Keratinocyte (primary cell): Measurements from ENCODE around the gene LCP2. TPM values are rescaled to one million over a fixed set of nuclear protein-coding genes. Genes with fewer than 3 reads are reported as not detected.

ENCODE experiments used
- DNase-seq: peaks from one replicate; pipeline ENCODE4 v3.0.0-alpha.2; 2011; ENCODE audit warnings: low read depth, missing footprints, low spot score
- FAIRE-seq: peaks from 2 replicates; lab custom pipeline; 2011; peaks lifted over from hg19 to GRCh38; lab: Jason Lieb, UNC
- H2AFZ ChIP-seq: 2 replicates; pipeline ENCODE4 v1.6.0; 2012; ENCODE audit warnings: low read length, control low read depth, inconsistent platforms; ENCODE audit not compliant: control insufficient read depth
- H3K27ac ChIP-seq: 2 replicates; pipeline ENCODE4 v1.5.1; 2011; ENCODE audit warnings: low read length; ENCODE audit not compliant: control insufficient read depth, insufficient read depth
- H3K27me3 ChIP-seq: 3 replicates; pipeline ENCODE4 v1.6.0; 2011; ENCODE audit warnings: low read length; ENCODE audit not compliant: control insufficient read depth, insufficient read depth; ENCODE audit errors: extremely low read depth
- H3K36me3 ChIP-seq, 2 experiments: 2 replicates in 1 of 2; 3 replicates in 1 of 2; pipeline ENCODE4 v1.5.1; 2011; ENCODE audit warnings: low read length in 2 of 2, mild to moderate bottlenecking in 1 of 2; ENCODE audit not compliant: control insufficient read depth in 2 of 2, insufficient read depth in 2 of 2; ENCODE audit errors: extremely low read depth in 1 of 2
- H3K4me1 ChIP-seq: 3 replicates; pipeline ENCODE4 v1.5.1; 2011; ENCODE audit warnings: low read length; ENCODE audit not compliant: control insufficient read depth, insufficient read depth; ENCODE audit errors: extremely low read depth
- H3K4me2 ChIP-seq: 3 replicates; pipeline ENCODE4 v1.6.0; 2011; ENCODE audit warnings: low read depth, low read length; ENCODE audit not compliant: control insufficient read depth, insufficient read depth; ENCODE audit errors: extremely low read depth
- H3K4me3 ChIP-seq, 3 experiments: fragments of 200-600 bp in 1 of 3; sonication (generic) in 1 of 3; 2 replicates in 2 of 3; 3 replicates in 1 of 3; pipeline ENCODE4 v1.5.1; 2011 to 2016; ENCODE audit warnings: low read length in 3 of 3, mild to moderate bottlenecking in 3 of 3, control low read depth in 2 of 3, inconsistent platforms in 1 of 3, low read depth in 1 of 3, mixed read lengths in 1 of 3, mixed run types in 1 of 3, moderate library complexity in 1 of 3; ENCODE audit not compliant: control insufficient read depth in 2 of 3, insufficient read depth in 2 of 3; ENCODE audit errors: extremely low read depth in 1 of 3
- H3K79me2 ChIP-seq: 2 replicates; pipeline ENCODE4 v1.6.0; 2012; ENCODE audit warnings: low read length; ENCODE audit not compliant: control insufficient read depth, insufficient read depth
- H3K9ac ChIP-seq: 3 replicates; pipeline ENCODE4 v1.6.0; 2011; ENCODE audit warnings: low read length; ENCODE audit not compliant: control insufficient read depth, insufficient read depth; ENCODE audit errors: extremely low read depth
- H3K9me1 ChIP-seq: 3 replicates; pipeline ENCODE4 v1.6.0; 2011; ENCODE audit warnings: low read length; ENCODE audit not compliant: control insufficient read depth, insufficient read depth; ENCODE audit errors: extremely low read depth
- H3K9me3 ChIP-seq: 2 replicates; pipeline ENCODE4 v1.5.1; 2012; ENCODE audit warnings: low read depth, low read length; ENCODE audit not compliant: control insufficient read depth
- H4K20me1 ChIP-seq: 3 replicates; pipeline ENCODE4 v1.6.0; 2011; ENCODE audit warnings: low read length; ENCODE audit not compliant: control insufficient read depth, insufficient read depth; ENCODE audit errors: extremely low read depth
- CTCF ChIP-seq, 3 experiments: IDR thresholded peaks in 1 of 3; conservative IDR thresholded peaks in 1 of 3; optimal IDR thresholded peaks in 1 of 3; 2 replicates in 2 of 3; 3 replicates in 1 of 3; pipeline versions ENCODE3 to v1.5.1; 2011; ENCODE audit warnings: low read length in 3 of 3, mild to moderate bottlenecking in 3 of 3, moderate library complexity in 2 of 3, control low read depth in 1 of 3, inconsistent platforms in 1 of 3; ENCODE audit not compliant: insufficient read depth in 2 of 3; ENCODE audit errors: extremely low read depth in 1 of 3
- EZH2 ChIP-seq: IDR thresholded peaks from one replicate; pipeline ENCODE4 v1.6.1; 2012; ENCODE audit warnings: inconsistent platforms, mild to moderate bottlenecking, low read length, moderate library complexity
- dilution Hi-C: fragments of 300-500 bp; cut with MboI; formaldehyde crosslinking; loops from one replicate; pipeline ENCODE4 v1.7.0; 2020; ENCODE audit warnings: low sequenced_read_pairs; ENCODE audit not compliant: extremely low pct_ligation_motif_present
- polyA plus RNA-seq, 5 experiments: library from polyadenylated mRNA; depleted of rRNA in 3 of 5; stranded (reverse) in 3 of 5; stranded (forward) in 1 of 5; unstranded in 1 of 5; fragments of >200 nt; gene quantifications; 1 replicate in 1 of 5; 2 replicates in 3 of 5; 3 replicates in 1 of 5; pipeline versions ENCODE4 v1.2.1 to v1.2.3, GENCODE V29; 2011 to 2012; ENCODE audit warnings: missing spikeins in 2 of 5, low read depth in 1 of 5, low replicate concordance in 1 of 5

Gene LCP2
- polyA plus RNA-seq, 1 donor (not counting 4 experiments of a cell fraction or from before 2014, with no cell fraction given) = not detected

GRCh38 chr5:170301981-170302652, 4.5 kb upstream of the LCP2 start:
- Histone ChIP-seq H3K9me3 (no peaks in the 10 kb centered on the region), H3K79me2 (no peaks in the 10 kb centered on the region), H3K36me3 (no peaks in the 10 kb centered on the region), H3K4me1 (no peaks in the 10 kb centered on the region), H3K9ac (no peak overlapping the region), H3K4me2 (no peak overlapping the region), H4K20me1 (no peaks in the 10 kb centered on the region), H3K27ac (no peak overlapping the region), H3K27me3 (no peaks in the 10 kb centered on the region), H3K4me3 (no peak overlapping the region), H3K9me1 (no peaks in the 10 kb centered on the region), H2AFZ (no peak overlapping the region)
- dilution Hi-C loops = no loop called here
- FAIRE-seq (no peak), DNase-seq (no peak)
- TF ChIP-seq CTCF (optimal IDR thresholded peaks at IDR 0.05 in 1 of 3, IDR thresholded peaks at IDR 0.05 in 1 of 3, conservative IDR thresholded peaks at IDR 0.05 in 1 of 3; ENCODE audit: extremely low read depth in 1 of 3, insufficient read depth in 2 of 3, low read length in 3 of 3) (no peak), EZH2 (no peak)

- Histone ChIP-seq H3K36me3 (no peaks in the 10 kb centered on the region), H3K9me1 (no peaks in the 10 kb centered on the region), H3K79me2 (no peaks in the 10 kb centered on the region), H3K27ac (no peak overlapping the region), H2AFZ (no peak overlapping the region), H3K9ac (no peak overlapping the region), H3K9me3 (no peaks in the 10 kb centered on the region), H3K27me3 (no peaks in the 10 kb centered on the region), H3K4me3 (no peak overlapping the region), H3K4me1 (no peaks in the 10 kb centered on the region), H3K4me2 (no peak overlapping the region), H4K20me1 (no peaks in the 10 kb centered on the region)
- dilution Hi-C loops = no loop called here
- DNase-seq = no peak
- TF ChIP-seq CTCF (optimal IDR thresholded peaks at IDR 0.05 in 1 of 3, IDR thresholded peaks at IDR 0.05 in 1 of 3, conservative IDR thresholded peaks at IDR 0.05 in 1 of 3; ENCODE audit: extremely low read depth in 1 of 3, insufficient read depth in 2 of 3, low read length in 3 of 3) = no peak
- TF ChIP-seq EZH2 = no peak
- FAIRE-seq = no peak
Measured at GRCh38 chr5:170301149-170301548, 3.6 kb upstream of the LCP2 start.
